GM10248 (cell line): Measurements from ENCODE around the gene SUCO.
"Not testable (repeated sequence)": the region's sequence is repeated elsewhere in the genome, so short reads cannot be mapped to it uniquely, and the experiment has no call there.

ENCODE experiments used
- CTCF ChIA-PET: fragments of 300-600 bp; sonication (Branson Sonifier 250); formaldehyde crosslinking; extraction: SDS; loops from one replicate; lab custom pipeline; 2021; ENCODE audit warnings: antibody characterized with exemption; lab: Yijun Ruan, JAX
- POLR2A ChIA-PET: fragments of 350-650 bp; sonication (Branson Sonifier 250); formaldehyde crosslinking; extraction: SDS; loops from one replicate; lab custom pipeline; 2020; ENCODE audit warnings: antibody characterized with exemption; lab: Yijun Ruan, JAX
- DNase-seq: peaks from one replicate; pipeline ENCODE4 v3.0.0; 2012; ENCODE audit errors: extremely low spot score
- TF ChIP-seq, protein P1 (sequence below): IDR thresholded peaks from 2 replicates; pipeline ENCODE4 v1.5.1; 2012; ENCODE audit warnings: mild to moderate bottlenecking, low read depth; ENCODE audit errors: extremely low read depth, missing control alignments, control extremely low read depth

Gene SUCO

DNA sequence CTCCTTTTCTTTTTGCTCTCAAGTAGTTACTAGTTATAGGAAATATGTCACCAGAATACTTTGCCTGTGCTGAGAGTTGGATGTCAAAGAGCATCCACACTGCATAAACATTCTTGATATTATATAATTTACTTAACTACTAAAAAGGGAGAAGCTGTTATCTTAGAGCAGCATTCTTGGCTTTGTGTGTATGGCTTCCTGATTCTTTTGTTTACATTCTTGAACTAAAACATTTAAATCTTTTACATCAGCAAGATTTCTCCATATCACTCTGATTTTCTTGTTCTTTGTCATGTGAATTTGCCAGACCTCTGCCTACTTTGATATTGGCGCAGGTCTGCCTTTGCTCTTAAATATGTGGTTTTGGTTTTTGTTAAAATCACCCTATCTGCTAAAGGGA is 48.8 kb downstream of the SUCO start:
- CTCF ChIA-PET: no interaction called here
- POLR2A ChIA-PET: no interaction called here
- TF ChIP-seq, protein P1, sequence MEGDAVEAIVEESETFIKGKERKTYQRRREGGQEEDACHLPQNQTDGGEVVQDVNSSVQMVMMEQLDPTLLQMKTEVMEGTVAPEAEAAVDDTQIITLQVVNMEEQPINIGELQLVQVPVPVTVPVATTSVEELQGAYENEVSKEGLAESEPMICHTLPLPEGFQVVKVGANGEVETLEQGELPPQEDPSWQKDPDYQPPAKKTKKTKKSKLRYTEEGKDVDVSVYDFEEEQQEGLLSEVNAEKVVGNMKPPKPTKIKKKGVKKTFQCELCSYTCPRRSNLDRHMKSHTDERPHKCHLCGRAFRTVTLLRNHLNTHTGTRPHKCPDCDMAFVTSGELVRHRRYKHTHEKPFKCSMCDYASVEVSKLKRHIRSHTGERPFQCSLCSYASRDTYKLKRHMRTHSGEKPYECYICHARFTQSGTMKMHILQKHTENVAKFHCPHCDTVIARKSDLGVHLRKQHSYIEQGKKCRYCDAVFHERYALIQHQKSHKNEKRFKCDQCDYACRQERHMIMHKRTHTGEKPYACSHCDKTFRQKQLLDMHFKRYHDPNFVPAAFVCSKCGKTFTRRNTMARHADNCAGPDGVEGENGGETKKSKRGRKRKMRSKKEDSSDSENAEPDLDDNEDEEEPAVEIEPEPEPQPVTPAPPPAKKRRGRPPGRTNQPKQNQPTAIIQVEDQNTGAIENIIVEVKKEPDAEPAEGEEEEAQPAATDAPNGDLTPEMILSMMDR: no peak
- DNase-seq: no peak

DNA sequence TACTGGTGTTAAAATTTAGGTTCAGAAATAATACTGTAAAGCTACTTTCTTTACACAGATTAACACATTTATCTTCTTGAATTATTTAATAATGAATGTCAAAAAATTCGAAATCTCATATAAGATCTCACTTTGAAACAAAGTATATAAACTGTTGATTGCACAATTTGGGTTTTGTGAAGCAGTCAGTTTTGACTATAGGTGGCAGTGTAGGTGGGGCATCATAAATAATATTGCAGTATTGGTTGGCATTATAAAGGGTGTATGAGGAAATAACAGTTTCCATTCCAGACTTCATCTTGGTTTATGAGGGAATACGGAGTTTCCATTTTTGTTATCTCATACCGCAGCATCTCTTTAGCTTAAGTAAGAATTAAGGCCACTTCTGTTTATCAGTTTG is 49.9 kb downstream of the SUCO start:
- CTCF ChIA-PET: no interaction called here
- POLR2A ChIA-PET: no interaction called here
- DNase-seq: no peak
- TF ChIP-seq, protein P1: no peak

DNA sequence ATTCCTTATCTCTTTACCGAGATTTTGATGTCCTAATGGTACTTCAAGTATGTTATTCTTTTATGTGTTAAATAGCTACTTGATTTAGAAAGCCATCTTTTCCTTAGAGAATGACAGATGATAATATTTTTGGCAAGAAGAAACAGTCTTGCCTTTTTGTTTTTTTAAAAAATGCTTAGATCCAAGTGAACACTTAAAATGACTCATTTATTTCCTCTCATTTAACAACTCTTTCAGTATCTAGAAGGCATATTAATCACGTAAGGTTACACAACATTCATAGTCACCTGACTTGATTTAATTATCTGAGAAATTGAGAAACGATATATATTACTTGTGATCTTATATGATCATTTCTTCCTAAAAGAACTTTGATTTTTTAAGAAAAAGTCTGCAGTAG is 52.4 kb downstream of the SUCO start:
- TF ChIP-seq, protein P1: no peak
- CTCF ChIA-PET: interaction anchor here (1.1 kb wide), 1 partner anchor 11 kb away, joined by 3 read pairs; no protein-coding TSS in a partner anchor
- POLR2A ChIA-PET: no interaction called here
- DNase-seq: no peak

DNA sequence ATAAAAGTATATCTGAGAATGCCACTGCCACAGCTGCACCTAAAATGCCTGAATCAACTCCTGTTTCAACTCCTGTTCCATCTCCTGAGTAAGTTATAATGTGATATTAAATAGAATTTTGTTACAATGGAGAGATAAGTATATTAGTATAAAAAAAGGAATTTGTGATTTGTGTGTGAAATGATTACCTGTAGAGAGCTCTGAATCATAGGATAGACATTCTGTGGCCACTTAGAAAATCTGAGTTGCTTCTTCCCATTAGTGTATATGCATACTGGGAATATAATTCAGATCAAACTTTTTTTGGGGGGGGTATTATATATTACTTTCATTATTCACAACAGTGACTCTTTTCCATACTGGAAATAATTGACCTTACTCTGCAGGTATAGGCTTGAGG is 52.9 kb downstream of the SUCO start:
- TF ChIP-seq, protein P1: no peak
- CTCF ChIA-PET: interaction anchor here (1.1 kb wide), 1 partner anchor 12 kb away, joined by 3 read pairs; no protein-coding TSS in a partner anchor
- no peak for DNase-seq
- POLR2A ChIA-PET: no interaction called here

DNA sequence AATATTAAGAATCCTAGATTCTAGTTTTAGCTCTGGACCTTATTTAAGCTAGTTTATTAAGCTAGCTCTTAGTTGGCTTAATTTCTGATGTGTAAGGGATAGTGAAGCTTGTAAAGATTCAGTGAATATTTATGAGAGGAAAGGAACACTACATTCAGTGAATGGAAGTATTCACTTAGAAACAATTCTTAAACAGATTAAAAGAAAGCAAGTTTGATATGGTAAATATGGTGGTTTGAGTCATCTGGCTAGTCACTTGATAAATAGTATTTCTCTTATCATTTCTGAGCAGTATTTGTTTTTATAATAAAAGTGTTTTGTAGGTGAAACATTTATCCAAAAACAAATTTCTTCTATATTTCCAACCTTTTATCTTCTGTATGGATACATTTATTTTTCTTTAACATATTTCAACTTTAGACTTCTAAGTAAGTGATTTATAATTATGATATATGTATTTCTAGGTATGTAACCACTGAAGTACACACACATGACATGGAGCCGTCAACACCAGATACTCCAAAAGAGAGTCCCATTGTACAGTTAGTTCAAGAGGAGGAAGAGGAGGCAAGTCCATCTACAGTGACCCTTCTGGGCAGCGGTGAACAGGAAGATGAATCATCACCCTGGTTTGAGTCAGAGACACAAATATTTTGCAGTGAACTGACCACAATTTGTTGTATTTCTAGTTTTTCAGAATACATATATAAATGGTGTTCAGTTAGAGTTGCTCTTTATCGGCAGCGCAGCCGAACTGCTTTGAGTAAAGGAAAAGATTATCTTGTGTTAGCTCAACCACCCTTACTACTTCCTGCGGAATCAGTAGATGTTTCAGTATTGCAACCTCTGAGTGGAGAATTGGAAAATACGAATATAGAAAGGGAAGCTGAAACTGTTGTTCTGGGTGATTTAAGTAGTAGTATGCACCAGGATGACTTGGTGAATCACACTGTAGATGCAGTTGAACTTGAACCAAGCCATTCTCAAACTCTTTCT is 55.6 kb downstream of the SUCO start:
- CTCF ChIA-PET: interaction anchor here (1.4 kb wide), 2 partner anchors 10 to 15 kb away, joined by 5 to 7 read pairs; no protein-coding TSS in a partner anchor
- POLR2A ChIA-PET: no interaction called here
- DNase-seq: no peak
- TF ChIP-seq, protein P1: no peak

DNA sequence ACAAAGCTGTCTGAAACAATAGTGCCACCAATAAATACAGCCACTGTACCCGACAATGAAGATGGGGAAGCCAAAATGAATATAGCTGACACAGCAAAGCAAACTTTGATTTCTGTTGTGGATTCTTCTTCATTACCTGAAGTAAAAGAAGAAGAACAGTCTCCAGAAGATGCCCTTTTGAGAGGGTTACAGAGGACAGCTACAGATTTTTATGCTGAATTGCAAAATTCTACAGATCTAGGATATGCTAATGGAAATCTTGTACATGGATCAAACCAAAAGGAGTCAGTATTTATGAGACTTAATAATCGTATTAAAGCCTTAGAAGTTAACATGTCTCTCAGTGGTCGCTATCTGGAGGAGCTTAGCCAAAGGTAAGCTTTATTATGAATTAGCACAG is 56.6 kb downstream of the SUCO start:
- CTCF ChIA-PET: interaction anchor here (0.9 to 1.4 kb wide), 3 partner anchors 9 to 14 kb away, joined by 3 to 7 read pairs (median 5); no protein-coding TSS in a partner anchor
- POLR2A ChIA-PET: no interaction called here
- DNase-seq: no peak
- TF ChIP-seq, protein P1: no peak

DNA sequence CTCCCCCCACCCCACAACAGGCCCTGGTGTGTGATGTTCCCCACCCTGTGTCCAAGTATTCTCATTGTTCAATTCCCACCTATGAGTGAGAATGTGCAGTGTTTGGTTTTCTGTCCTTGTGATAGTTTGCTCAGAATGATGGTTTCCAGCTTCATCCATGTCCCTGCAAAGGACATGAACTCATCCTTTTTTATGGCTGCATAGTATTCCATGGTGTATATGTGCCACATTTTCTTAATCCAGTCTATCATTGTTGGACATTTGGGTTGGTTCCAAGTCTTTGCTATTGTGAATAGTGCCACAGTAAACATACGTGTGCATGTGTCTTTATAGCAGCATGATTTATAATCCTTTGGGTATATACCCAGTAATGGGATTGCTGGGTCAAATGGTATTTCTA is 58.5 kb downstream of the SUCO start:
- DNase-seq, POLR2A ChIA-PET: not testable (repeated sequence)
- CTCF ChIA-PET: interaction anchor here (1.2 kb wide), 1 partner anchor 19 kb away, joined by 4 read pairs; no protein-coding TSS in a partner anchor

DNA sequence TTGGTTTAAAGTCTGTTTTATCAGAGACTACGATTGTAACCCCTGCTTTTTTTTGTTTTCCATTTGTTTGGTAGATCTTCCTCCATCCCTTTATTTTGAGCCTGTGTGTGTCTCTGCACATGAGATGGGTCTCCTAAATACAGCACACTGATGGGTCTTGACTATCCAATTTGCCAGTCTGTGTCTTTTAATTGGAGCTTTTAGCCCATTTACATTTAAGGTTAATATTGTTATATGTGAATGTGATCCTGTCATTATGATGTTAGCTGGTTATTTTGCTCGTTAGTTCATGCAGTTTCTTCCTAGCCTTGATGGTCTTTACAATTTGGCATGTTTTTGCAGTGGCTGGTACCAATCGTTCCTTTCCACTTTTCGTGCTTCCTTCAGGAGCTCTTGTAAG is 62.1 kb downstream of the SUCO start:
- CTCF ChIA-PET: interaction anchor here (1.8 kb wide), 1 partner anchor 13 kb away, joined by 6 read pairs; no protein-coding TSS in a partner anchor
- POLR2A ChIA-PET, DNase-seq: not testable (repeated sequence)

DNA sequence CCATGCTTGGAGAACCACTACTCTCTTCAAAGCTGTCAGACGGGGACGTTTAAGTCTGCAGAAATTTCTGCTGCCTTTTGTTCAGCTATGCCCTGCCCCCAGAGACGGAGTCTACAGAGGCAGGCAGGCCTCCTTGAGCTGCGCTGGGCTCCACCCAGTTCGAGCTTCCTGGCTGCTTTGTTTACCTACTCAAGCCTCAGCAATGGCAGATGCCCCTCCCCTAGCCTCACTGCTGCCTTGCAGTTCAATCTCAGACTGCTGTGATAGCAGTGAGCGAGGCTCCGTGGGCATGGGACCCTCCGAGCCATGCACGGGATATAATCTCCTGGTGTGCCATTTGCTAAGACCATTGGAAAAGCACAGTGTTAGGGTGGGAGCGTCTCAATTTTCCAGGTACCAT is 63.8 kb downstream of the SUCO start:
- DNase-seq, POLR2A ChIA-PET: not testable (repeated sequence)
- CTCF ChIA-PET: interaction anchor here (1.7 to 1.8 kb wide), 2 partner anchors 11 to 31 kb away, joined by 3 to 6 read pairs; no protein-coding TSS in a partner anchor
